CD4-positive, alpha-beta T cell (primary cell): ENCODE data around the gene ZNF283. TPM values are rescaled to one million over a fixed set of nuclear protein-coding genes. Genes with fewer than 3 reads are reported as not detected.

Source experiments
- ATAC-seq: fragments of 200-7000 bp; cut with Tn5 transposase; one replicate; pipeline ENCODE4 v1.10.0; 2022; ENCODE audit warnings: mild to moderate bottlenecking; ENCODE audit not compliant: poor library complexity
- CTCF ChIA-PET: fragments of 350-600 bp; sonication (Branson Sonifier 250); formaldehyde crosslinking; loops from one replicate; lab custom pipeline; 2021; ENCODE audit warnings: antibody characterized with exemption, inconsistent platforms; lab: Charles Lee
- POLR2A ChIA-PET: fragments of 350-600 bp; sonication (Branson Sonifier 250); formaldehyde crosslinking; loops from one replicate; lab custom pipeline; 2021; ENCODE audit warnings: antibody characterized with exemption, inconsistent platforms; lab: Charles Lee
- DNase-seq, 14 experiments: peaks; one replicate each; pipeline ENCODE4 v3.0.0-alpha.2; 2013 to 2020; ENCODE audit warnings: mixed read lengths in 2 of 14
- H3K27ac ChIP-seq, 2 donors: one replicate each; pipeline versions ENCODE4 v1.5.1 to v1.7.0; 2013; ENCODE audit warnings: low read length in 2 of 2, low read depth in 1 of 2, mild to moderate bottlenecking in 1 of 2
- H3K27me3 ChIP-seq, 2 experiments: 1 replicate in 1 of 2; 2 replicates in 1 of 2; pipeline versions ENCODE4 v1.6.1 to v1.7.0; 2013; ENCODE audit warnings: low read length in 2 of 2, control low read depth in 1 of 2, mild to moderate bottlenecking in 1 of 2, moderate library complexity in 1 of 2; ENCODE audit not compliant: insufficient read depth in 2 of 2, control insufficient read depth in 1 of 2
- H3K36me3 ChIP-seq: one replicate; pipeline ENCODE4 v1.6.1; 2013; ENCODE audit warnings: low read length, control low read depth; ENCODE audit not compliant: insufficient read depth
- H3K4me1 ChIP-seq: one replicate; pipeline ENCODE4 v1.6.1; 2013; ENCODE audit warnings: low read length, control low read depth; ENCODE audit not compliant: insufficient read depth
- H3K4me3 ChIP-seq: one replicate; pipeline ENCODE4 v1.5.1; 2013; ENCODE audit warnings: mild to moderate bottlenecking, low read length, moderate library complexity
- H3K9me3 ChIP-seq, 2 experiments: 1 replicate in 1 of 2; 2 replicates in 1 of 2; pipeline versions ENCODE4 v1.6.1 to v1.7.0; 2013; ENCODE audit warnings: low read length in 2 of 2, mild to moderate bottlenecking in 2 of 2, control low read depth in 1 of 2, moderate library complexity in 1 of 2; ENCODE audit not compliant: control insufficient read depth in 1 of 2, insufficient read depth in 1 of 2
- H3K27ac Mint-ChIP-seq: one replicate; pipeline ENCODE4 v1.8.0; 2020; ENCODE audit warnings: mixed read lengths
- H3K27me3 Mint-ChIP-seq: one replicate; pipeline ENCODE4 v1.8.0; 2021; ENCODE audit warnings: mixed read lengths
- H3K36me3 Mint-ChIP-seq: one replicate; pipeline ENCODE4 v1.8.0; 2021; ENCODE audit warnings: low read depth, mixed read lengths
- H3K4me1 Mint-ChIP-seq: one replicate; pipeline ENCODE4 v1.8.0; 2021; ENCODE audit warnings: low read depth, mixed read lengths
- H3K4me3 Mint-ChIP-seq: one replicate; pipeline ENCODE4 v1.8.0; 2020; ENCODE audit warnings: mild to moderate bottlenecking, mixed read lengths
- H3K9me3 Mint-ChIP-seq: one replicate; pipeline ENCODE4 v1.8.0; 2020; ENCODE audit warnings: mixed read lengths
- CTCF ChIP-seq: fragments of 200-600 bp; IDR thresholded peaks from one replicate; pipeline ENCODE4 v1.8.0; 2022; ENCODE audit warnings: antibody characterized with exemption, mild to moderate bottlenecking
- intact Hi-C, 2 experiments: fragments of 100-400 bp; cut with DNase I in 1 of 2; cut with micrococcal nuclease in 1 of 2; formaldehyde crosslinking; loops; one replicate each; pipeline versions ENCODE4 v1.15.1 to v1.9.0; 2023 to 2025; cut with DNase I, micrococcal nuclease
- total RNA-seq, 174 experiments: library from RNA in 2 of 174; stranded (reverse) in 2 of 174; gene quantifications; one replicate each; pipeline ENCODE4 v1.2.3 and lab custom pipeline; 2021 to 2026

ZNF283 gene
- total RNA-seq, 2 experiments from 2014 or later: 2.3 to 3.7 TPM

GRCh38 chr19:43782311-43782660, 44.8 kb upstream of the ZNF283 start:
- H3K36me3 Mint-ChIP-seq: no peaks in the 10 kb centered on the region
- H3K9me3 ChIP-seq: no peaks in the 10 kb centered on the region
- H3K4me3 ChIP-seq: peak overlapping the region; percentile 31
- ChIA-PET POLR2A (interaction anchor here (5.7 kb wide), 1 partner anchor 28 kb away, joined by 43 read pairs; the partner anchor contains the start of gene SMG9), CTCF (interaction anchor here (1.8 kb wide), 1 partner anchor 16 kb away, joined by 10 read pairs; no protein-coding TSS in a partner anchor)
- peak overlapping the region; percentile 76 for H3K4me3 Mint-ChIP-seq
- H3K27ac ChIP-seq: no peak overlapping the region
- H3K27me3 ChIP-seq: no peaks in the 10 kb centered on the region
- peaks cover 74% of the 10 kb centered on the region for H3K4me1 Mint-ChIP-seq
- no peaks in the 10 kb centered on the region for H3K9me3 Mint-ChIP-seq
- no peak for ATAC-seq
- H3K27me3 Mint-ChIP-seq: no peaks in the 10 kb centered on the region
- DNase-seq: no peak
- TF ChIP-seq CTCF: no peak
- H3K36me3 ChIP-seq: no peaks in the 10 kb centered on the region
- intact Hi-C loops: loop anchor here in 1 of 2 experiments (10.0 kb wide), 2 partner anchors 107 to 227 kb away; partner anchors contain the start of gene PLAUR
- H3K4me1 ChIP-seq: peaks cover 78% of the 10 kb centered on the region
- H3K27ac Mint-ChIP-seq: peak overlapping the region; percentile 90

- CTCF ChIA-PET: interaction anchor here (3.0 kb wide), 1 partner anchor 17 kb away, joined by 20 read pairs; no protein-coding TSS in a partner anchor
- DNase-seq (peak in 2 of 14 experiments; percentile 40 to 47), ATAC-seq (no peak)
- POLR2A ChIA-PET: no interaction called here
- no peaks in the 10 kb centered on the region for H3K27me3 Mint-ChIP-seq
- peak overlapping the region; percentile 90 for H3K27ac Mint-ChIP-seq
- peak overlapping the region; percentile 76 for H3K4me3 Mint-ChIP-seq
- Histone ChIP-seq H3K4me3 (peak overlapping the region; percentile 31), H3K36me3 (no peaks in the 10 kb centered on the region), H3K27me3 (no peaks in the 10 kb centered on the region), H3K9me3 (no peaks in the 10 kb centered on the region), H3K4me1 (peaks cover 73% of the 10 kb centered on the region), H3K27ac (no peak overlapping the region)
- no peak for TF ChIP-seq CTCF
- H3K36me3 Mint-ChIP-seq: no peaks in the 10 kb centered on the region
- intact Hi-C loops: loop anchor here in 1 of 2 experiments (10.0 kb wide), 2 partner anchors 108 to 228 kb away; partner anchors contain the start of gene PLAUR
- peaks cover 69% of the 10 kb centered on the region for H3K4me1 Mint-ChIP-seq
- no peaks in the 10 kb centered on the region for H3K9me3 Mint-ChIP-seq
These were observed 44.4 kb upstream of the ZNF283 start for GRCh38 chr19:43782689-43783231.

GRCh38 chr19:43783636-43784035, 43.5 kb upstream of the ZNF283 start:
- no peak for TF ChIP-seq CTCF
- ChIA-PET POLR2A (interaction anchor here (2.0 to 2.3 kb wide), 2 partner anchors 18 to 29 kb away, joined by 12 to 13 read pairs; partner anchors contain the start of gene SMG9), CTCF (interaction anchor here (3.0 kb wide), 1 partner anchor 18 kb away, joined by 20 read pairs; no protein-coding TSS in a partner anchor)
- Mint-ChIP-seq H3K27me3 (no peaks in the 10 kb centered on the region), H3K9me3 (no peaks in the 10 kb centered on the region), H3K36me3 (no peaks in the 10 kb centered on the region), H3K27ac (peak overlapping the region; percentile 90), H3K4me1 (peaks cover 60% of the 10 kb centered on the region), H3K4me3 (peak overlapping the region; percentile 39)
- Histone ChIP-seq H3K4me1 (peaks cover 65% of the 10 kb centered on the region), H3K4me3 (no peak overlapping the region), H3K27me3 (no peaks in the 10 kb centered on the region), H3K27ac (peak overlapping the region; percentile 70 to 75), H3K9me3 (no peaks in the 10 kb centered on the region), H3K36me3 (no peaks in the 10 kb centered on the region)
- intact Hi-C loops: loop anchor here in 1 of 2 experiments (2.0 to 10.0 kb wide), 3 partner anchors 17 to 229 kb away; partner anchors contain the start of gene PLAUR
- DNase-seq (no peak), ATAC-seq (no peak)
